PC-3 (cell line): Measurements from ENCODE around the gene CCL16.

Source experiments
- CTCF ChIP-seq: fragments of 300-600 bp; sonication (generic); conservative IDR thresholded peaks from 2 replicates; pipeline ENCODE4 v1.5.1; 2017; ENCODE audit warnings: antibody characterized with exemption, low read depth, mild to moderate bottlenecking, low read length
- EZH2 ChIP-seq: fragments of 300-600 bp; sonication (generic); IDR thresholded peaks from one replicate; pipeline ENCODE4 v1.6.1; 2017; ENCODE audit warnings: antibody characterized with exemption, mild to moderate bottlenecking, low read length; ENCODE audit not compliant: unreplicated experiment
- EZH2phosphoT487 ChIP-seq: fragments of 300-600 bp; sonication (generic); IDR thresholded peaks from 2 replicates; pipeline ENCODE4 v1.6.1; 2018; ENCODE audit warnings: mild to moderate bottlenecking, antibody characterized with exemption, low read length, borderline replicate concordance

GRCh38 chr17:35936063-35936462 lies 45.2 kb downstream of the CCL16 start:
- TF ChIP-seq CTCF = no peak
- no peak for TF ChIP-seq EZH2phosphoT487
- TF ChIP-seq EZH2 = no peak
